ENCODE measurements around the gene TXNDC8. TPM values are rescaled to one million over a fixed set of nuclear protein-coding genes. Genes with fewer than 3 reads are reported as not detected.

TXNDC8 gene
- total RNA-seq (not detected in 2 replicates), polyA plus RNA-seq (not detected in 2 replicates), polyA minus RNA-seq (not detected in 2 replicates)
- not detected for total RNA-seq (2013)

DNA sequence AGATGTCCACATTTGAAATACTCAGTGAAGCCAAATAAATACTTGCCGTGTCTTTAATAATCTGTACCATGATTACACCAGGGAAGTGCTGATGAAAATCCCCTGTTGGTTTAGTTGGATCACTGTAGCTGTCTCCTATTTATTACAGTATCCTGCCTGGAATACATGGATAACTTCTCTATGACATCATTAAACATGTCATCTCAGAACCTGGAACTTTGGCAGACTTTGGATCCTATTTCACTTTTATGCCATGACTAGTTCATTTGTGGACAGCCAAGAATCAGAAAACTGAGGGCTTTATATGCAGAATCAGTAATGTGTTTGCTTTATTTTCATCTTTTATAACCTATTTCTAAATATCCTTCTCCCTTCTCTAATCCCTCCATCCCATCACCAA is at the start of gene TXNDC8:
TXNDC8 (minus strand) TSS at position 137 of the 400 bp plus-strand sequence.
- Mint-ChIP-seq H3K27ac (no peak within 1 kb of the TSS), H3K9me3 (ENCODE audit: insufficient read depth) (no peaks in the 10 kb centered on the region), H3K27me3 (peaks cover 15% of the 10 kb centered on the region), H3K4me1 (peaks cover 7% of the 10 kb centered on the region), H3K4me3 (no peak within 1 kb of the TSS)
- H2AFZ ChIP-seq (ENCODE audit: insufficient read depth, low read depth, low read length, poor library complexity, severe bottlenecking) = no peak within 1 kb of the TSS
- intact Hi-C loops (cut with micrococcal nuclease) = no loop called here
- CTCF ChIA-PET = no interaction called here
- DNase-seq (no peak), ATAC-seq (ENCODE audit: low read depth) (no peak)
- H3K9me3 ChIP-seq (ENCODE audit: control extremely low read depth in 1 of 3, control insufficient read depth in 2 of 3, insufficient read depth in 1 of 3, low read length in 2 of 3) = no peaks in the 10 kb centered on the region
- no peak within 1 kb of the TSS for H3K9ac ChIP-seq (ENCODE audit: low read length)
- no peaks in the 10 kb centered on the region for H3K36me3 ChIP-seq (replicated peaks in 1 of 2; ENCODE audit: control extremely low read depth in 1 of 2, control insufficient read depth in 1 of 2, extremely low read depth in 1 of 2, insufficient read depth in 2 of 2, low read length in 1 of 2)
- H3K4me1 ChIP-seq (ENCODE audit: control insufficient read depth in 2 of 2, insufficient read depth in 2 of 2, low read length in 2 of 2) = peaks cover 0 to 5% of the 10 kb centered on the region in 2 donors
- no peak within 1 kb of the TSS for H3K4me2 ChIP-seq (replicated peaks; ENCODE audit: low read depth, low read length, poor library complexity, severe bottlenecking)
- POLR2A ChIA-PET = no interaction called here
- no peaks in the 10 kb centered on the region for H3K79me2 ChIP-seq (ENCODE audit: control insufficient read depth, insufficient read depth, low read length)
- no peaks in the 10 kb centered on the region for H3K27me3 ChIP-seq (replicated peaks in 1 of 4; ENCODE audit: control extremely low read depth in 1 of 4, control insufficient read depth in 3 of 4, insufficient read depth in 4 of 4, low read length in 3 of 4)
- TF ChIP-seq, protein P1, sequence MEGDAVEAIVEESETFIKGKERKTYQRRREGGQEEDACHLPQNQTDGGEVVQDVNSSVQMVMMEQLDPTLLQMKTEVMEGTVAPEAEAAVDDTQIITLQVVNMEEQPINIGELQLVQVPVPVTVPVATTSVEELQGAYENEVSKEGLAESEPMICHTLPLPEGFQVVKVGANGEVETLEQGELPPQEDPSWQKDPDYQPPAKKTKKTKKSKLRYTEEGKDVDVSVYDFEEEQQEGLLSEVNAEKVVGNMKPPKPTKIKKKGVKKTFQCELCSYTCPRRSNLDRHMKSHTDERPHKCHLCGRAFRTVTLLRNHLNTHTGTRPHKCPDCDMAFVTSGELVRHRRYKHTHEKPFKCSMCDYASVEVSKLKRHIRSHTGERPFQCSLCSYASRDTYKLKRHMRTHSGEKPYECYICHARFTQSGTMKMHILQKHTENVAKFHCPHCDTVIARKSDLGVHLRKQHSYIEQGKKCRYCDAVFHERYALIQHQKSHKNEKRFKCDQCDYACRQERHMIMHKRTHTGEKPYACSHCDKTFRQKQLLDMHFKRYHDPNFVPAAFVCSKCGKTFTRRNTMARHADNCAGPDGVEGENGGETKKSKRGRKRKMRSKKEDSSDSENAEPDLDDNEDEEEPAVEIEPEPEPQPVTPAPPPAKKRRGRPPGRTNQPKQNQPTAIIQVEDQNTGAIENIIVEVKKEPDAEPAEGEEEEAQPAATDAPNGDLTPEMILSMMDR (IDR thresholded peaks at IDR 0.05) = no peak
- no peak for TF ChIP-seq EZH2 (IDR thresholded peaks at IDR 0.05; ENCODE audit: borderline replicate concordance, insufficient read depth, low read depth, low read length, poor library complexity, severe bottlenecking)
- H3K27ac ChIP-seq (ENCODE audit: low read length in 2 of 2) = no peak within 1 kb of the TSS
- no CpG with 5 or more reads among the region's 1 CpG for WGBS (ENCODE audit: insufficient coverage)
- no peak within 1 kb of the TSS for H3K4me3 ChIP-seq (ENCODE audit: control extremely low read depth in 1 of 5, extremely low read depth in 1 of 5, insufficient read depth in 1 of 5, low read depth in 2 of 5, low read length in 4 of 5)
- H4K20me1 ChIP-seq (ENCODE audit: control insufficient read depth, insufficient read depth, low read length, poor library complexity, severe bottlenecking) = no peaks in the 10 kb centered on the region

DNA sequence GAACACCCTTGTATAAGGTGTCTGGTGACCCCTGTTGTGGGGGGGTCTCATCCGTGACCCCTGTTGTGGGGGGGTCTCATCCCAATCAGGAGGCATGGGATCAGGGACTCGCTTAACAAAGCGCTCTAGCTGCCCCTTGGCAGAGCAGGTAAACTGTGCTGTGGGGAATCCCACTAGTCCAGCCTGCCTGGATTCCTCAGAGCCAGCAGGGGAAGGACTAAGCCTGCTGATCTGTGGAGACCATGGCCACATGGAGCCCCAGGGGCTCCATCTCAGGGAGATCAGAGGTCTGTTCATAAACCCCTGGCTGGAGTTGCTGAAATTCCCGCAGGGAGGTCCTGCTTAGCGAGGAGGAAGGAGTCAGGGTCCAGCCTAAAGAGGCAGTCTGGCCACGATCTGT is 45.8 kb upstream of the TXNDC8 start:
- H2AFZ ChIP-seq (ENCODE audit: insufficient read depth, low read depth, low read length, poor library complexity, severe bottlenecking) = no peak overlapping the region
- ATAC-seq (ENCODE audit: low read depth) (no peak), DNase-seq (no peak)
- WGBS (ENCODE audit: insufficient coverage) = 100% methylated on average over 6 of the region's 6 CpGs
- H3K27me3 ChIP-seq (replicated peaks in 1 of 4; ENCODE audit: control extremely low read depth in 1 of 4, control insufficient read depth in 3 of 4, insufficient read depth in 4 of 4, low read length in 3 of 4) = peaks cover 0 to 2% (median 0%) of the 10 kb centered on the region in 4 experiments
- no peaks in the 10 kb centered on the region for H3K79me2 ChIP-seq (ENCODE audit: control insufficient read depth, insufficient read depth, low read length)
- H3K36me3 ChIP-seq (replicated peaks in 1 of 2; ENCODE audit: control extremely low read depth in 1 of 2, control insufficient read depth in 1 of 2, extremely low read depth in 1 of 2, insufficient read depth in 2 of 2, low read length in 1 of 2) = no peaks in the 10 kb centered on the region
- H3K4me3 ChIP-seq (ENCODE audit: control extremely low read depth in 1 of 5, extremely low read depth in 1 of 5, insufficient read depth in 1 of 5, low read depth in 2 of 5, low read length in 4 of 5) = no peak overlapping the region
- no peaks in the 10 kb centered on the region for H3K4me1 Mint-ChIP-seq
- ChIA-PET POLR2A (no interaction called here), CTCF (no interaction called here)
- H3K27me3 Mint-ChIP-seq = peaks cover 23% of the 10 kb centered on the region
- no peaks in the 10 kb centered on the region for H3K9me3 Mint-ChIP-seq (ENCODE audit: insufficient read depth)
- no peak overlapping the region for H3K4me3 Mint-ChIP-seq
- intact Hi-C loops (cut with micrococcal nuclease) = no loop called here
- no peaks in the 10 kb centered on the region for H3K4me1 ChIP-seq (ENCODE audit: control insufficient read depth in 2 of 2, insufficient read depth in 2 of 2, low read length in 2 of 2)
- H3K27ac ChIP-seq (ENCODE audit: low read length in 2 of 2) = no peak overlapping the region
- no peak overlapping the region for H3K4me2 ChIP-seq (replicated peaks; ENCODE audit: low read depth, low read length, poor library complexity, severe bottlenecking)
- no peak overlapping the region for H3K27ac Mint-ChIP-seq
- no peak overlapping the region for H3K9ac ChIP-seq (ENCODE audit: low read length)
- H4K20me1 ChIP-seq (ENCODE audit: control insufficient read depth, insufficient read depth, low read length, poor library complexity, severe bottlenecking) = no peaks in the 10 kb centered on the region
- TF ChIP-seq, protein P1 (IDR thresholded peaks at IDR 0.05) = no peak
- TF ChIP-seq EZH2 (IDR thresholded peaks at IDR 0.05; ENCODE audit: borderline replicate concordance, insufficient read depth, low read depth, low read length, poor library complexity, severe bottlenecking) = no peak
- no peaks in the 10 kb centered on the region for H3K9me3 ChIP-seq (ENCODE audit: control extremely low read depth in 1 of 3, control insufficient read depth in 2 of 3, insufficient read depth in 1 of 3, low read length in 2 of 3)
